Endothelial cell of umbilical vein (primary cell): ENCODE results near the gene TUFM.

Source experiments
- EZH2 ChIP-seq: IDR thresholded peaks from 2 replicates; pipeline ENCODE4 v1.6.1; 2012; ENCODE audit warnings: borderline replicate concordance, low read depth, mild to moderate bottlenecking, moderate library complexity, low read length, inconsistent platforms; ENCODE audit not compliant: severe bottlenecking
- TF ChIP-seq, protein P1 (sequence below), 2 donors: IDR thresholded peaks; 1 replicate in 1 of 2; 2 replicates in 1 of 2; pipeline ENCODE4 v1.5.1; 2011; ENCODE audit warnings: low read length in 2 of 2, mild to moderate bottlenecking in 2 of 2, moderate library complexity in 2 of 2, control low read depth in 1 of 2, inconsistent platforms in 1 of 2, low read depth in 1 of 2; ENCODE audit not compliant: insufficient read depth in 1 of 2; ENCODE audit errors: extremely low read depth in 1 of 2
- TF ChIP-seq, protein P2 (sequence below): IDR thresholded peaks from 2 replicates; pipeline ENCODE4 v1.6.1; 2011; ENCODE audit not compliant: insufficient read depth, insufficient read length

DNA sequence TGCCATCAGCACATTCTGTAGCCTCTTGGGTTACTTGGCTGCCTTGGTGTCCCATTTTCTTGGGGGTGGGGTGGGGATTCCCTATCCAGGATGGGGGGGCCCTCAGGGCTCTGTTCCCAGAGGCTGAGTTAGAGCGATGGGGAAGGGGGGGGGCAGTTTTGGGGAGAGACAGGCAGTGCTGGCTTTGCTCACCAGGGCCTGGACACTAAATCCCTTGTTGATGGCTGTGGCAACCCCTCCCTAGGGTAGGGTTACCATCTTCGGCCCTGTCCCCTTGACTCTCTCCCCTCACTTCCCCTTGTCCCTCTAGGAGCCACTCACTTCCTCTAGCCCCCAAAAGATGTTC, 31.5 kb upstream of the TUFM start:
- TF ChIP-seq, protein P1, sequence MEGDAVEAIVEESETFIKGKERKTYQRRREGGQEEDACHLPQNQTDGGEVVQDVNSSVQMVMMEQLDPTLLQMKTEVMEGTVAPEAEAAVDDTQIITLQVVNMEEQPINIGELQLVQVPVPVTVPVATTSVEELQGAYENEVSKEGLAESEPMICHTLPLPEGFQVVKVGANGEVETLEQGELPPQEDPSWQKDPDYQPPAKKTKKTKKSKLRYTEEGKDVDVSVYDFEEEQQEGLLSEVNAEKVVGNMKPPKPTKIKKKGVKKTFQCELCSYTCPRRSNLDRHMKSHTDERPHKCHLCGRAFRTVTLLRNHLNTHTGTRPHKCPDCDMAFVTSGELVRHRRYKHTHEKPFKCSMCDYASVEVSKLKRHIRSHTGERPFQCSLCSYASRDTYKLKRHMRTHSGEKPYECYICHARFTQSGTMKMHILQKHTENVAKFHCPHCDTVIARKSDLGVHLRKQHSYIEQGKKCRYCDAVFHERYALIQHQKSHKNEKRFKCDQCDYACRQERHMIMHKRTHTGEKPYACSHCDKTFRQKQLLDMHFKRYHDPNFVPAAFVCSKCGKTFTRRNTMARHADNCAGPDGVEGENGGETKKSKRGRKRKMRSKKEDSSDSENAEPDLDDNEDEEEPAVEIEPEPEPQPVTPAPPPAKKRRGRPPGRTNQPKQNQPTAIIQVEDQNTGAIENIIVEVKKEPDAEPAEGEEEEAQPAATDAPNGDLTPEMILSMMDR (IDR thresholded peaks at IDR 0.05; ENCODE audit: extremely low read depth in 1 of 2, insufficient read depth in 1 of 2, low read depth in 1 of 2, low read length in 2 of 2), result no peak
- no peak for TF ChIP-seq EZH2
- TF ChIP-seq, protein P2, sequence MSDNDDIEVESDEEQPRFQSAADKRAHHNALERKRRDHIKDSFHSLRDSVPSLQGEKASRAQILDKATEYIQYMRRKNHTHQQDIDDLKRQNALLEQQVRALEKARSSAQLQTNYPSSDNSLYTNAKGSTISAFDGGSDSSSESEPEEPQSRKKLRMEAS, result no peak
